HG03135 (cell line): Measurements from ENCODE around the gene LAGE3.

Experiments used
- ATAC-seq: cut with Tn5 transposase; IDR thresholded peaks from one replicate; pipeline ENCODE4 v1.9.1; 2021; ENCODE audit warnings: mild to moderate bottlenecking, moderate library complexity; ENCODE audit not compliant: unreplicated experiment

The LAGE3 gene

DNA sequence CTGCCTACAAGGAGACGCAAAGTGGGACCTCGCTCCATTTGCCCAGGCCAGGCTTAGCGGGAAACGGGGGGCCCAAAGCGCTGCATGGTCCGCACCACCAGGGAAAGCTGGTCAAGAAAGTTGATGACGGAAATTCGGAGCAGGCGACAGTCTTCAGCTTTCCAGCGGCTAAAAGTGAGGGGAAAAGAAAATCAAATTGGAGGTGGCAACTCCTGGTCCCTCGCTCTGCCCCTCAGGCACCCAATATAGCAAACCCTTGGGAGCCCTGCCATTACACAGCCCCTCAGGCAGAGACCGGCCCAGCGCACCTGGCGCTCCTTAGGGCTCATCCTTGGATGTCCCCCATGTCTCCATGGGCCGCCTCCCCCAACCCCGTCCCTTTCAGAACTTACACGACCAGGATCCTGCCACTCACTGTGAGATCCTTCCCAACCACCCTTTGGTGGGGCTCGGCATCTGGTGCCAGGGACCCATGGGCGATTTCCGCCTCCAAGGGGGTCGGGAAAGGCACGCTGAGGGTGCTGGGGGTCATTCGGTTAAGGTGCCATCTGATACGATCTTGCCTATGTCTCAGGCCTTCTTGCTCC is 1.1 kb downstream of the LAGE3 start:
- ATAC-seq, result peak; percentile 4

GRCh38 chrX:154476821-154477220 is 2.3 kb downstream of the LAGE3 start:
- no peak for ATAC-seq

GRCh38 chrX:154473683-154474082 is 5.4 kb downstream of the LAGE3 start:
- no peak for ATAC-seq

- ATAC-seq, result no peak
These were observed 6.1 kb downstream of the LAGE3 start for GRCh38 chrX:154472685-154473632.

- no peak for ATAC-seq
These were observed 7.0 kb downstream of the LAGE3 start for GRCh38 chrX:154471839-154472684.

DNA sequence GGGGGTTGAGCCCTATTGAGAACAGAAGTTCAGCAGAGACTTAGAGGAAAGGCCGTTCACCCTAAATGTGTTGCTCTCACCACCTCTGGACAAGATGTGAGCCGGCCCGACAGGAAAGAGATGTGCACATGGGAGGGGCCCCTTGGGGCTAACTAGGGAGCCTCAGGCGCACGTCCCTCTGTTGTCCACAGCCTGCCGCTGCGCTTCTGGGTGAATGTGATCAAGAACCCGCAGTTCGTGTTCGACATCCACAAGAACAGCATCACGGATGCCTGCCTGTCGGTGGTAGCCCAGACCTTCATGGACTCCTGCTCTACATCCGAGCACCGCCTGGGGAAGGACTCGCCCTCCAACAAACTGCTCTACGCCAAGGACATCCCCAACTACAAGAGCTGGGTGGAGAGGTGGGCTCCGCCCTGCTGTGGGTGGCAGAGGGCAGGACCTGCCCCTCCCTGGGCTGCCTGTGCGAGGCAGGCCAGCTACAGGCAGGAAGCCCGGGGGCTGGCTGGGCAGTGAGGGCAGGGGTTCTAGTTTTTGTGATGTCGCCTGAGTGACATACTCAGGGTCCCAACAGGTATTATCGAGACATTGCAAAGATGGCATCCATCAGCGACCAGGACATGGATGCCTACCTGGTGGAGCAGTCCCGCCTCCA is 8.0 kb downstream of the LAGE3 start:
- ATAC-seq, result no peak

- no peak for ATAC-seq
These were observed 8.6 kb downstream of the LAGE3 start for GRCh38 chrX:154470434-154470833.

DNA sequence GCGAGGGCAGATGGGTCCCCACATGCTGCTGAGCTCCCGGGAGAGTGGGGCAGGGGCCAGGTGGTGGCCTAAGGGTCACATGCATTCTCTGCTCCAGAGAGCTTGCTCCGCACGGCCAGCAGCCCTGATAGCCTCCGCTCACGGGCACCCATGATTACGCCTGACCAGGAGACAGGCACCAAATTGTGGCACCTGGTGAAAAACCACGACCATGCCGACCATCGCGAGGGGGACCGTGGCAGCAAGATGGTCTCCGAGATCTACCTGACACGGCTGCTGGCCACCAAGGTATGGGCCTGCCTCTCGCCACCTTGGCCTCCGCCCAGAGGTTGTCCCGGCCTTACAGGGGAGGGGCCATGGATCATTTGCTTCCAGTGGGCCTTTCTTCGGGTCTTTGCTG is 9.2 kb downstream of the LAGE3 start:
- no peak for ATAC-seq

GRCh38 chrX:154469114-154469513 is 10.0 kb downstream of the LAGE3 start:
- ATAC-seq, result no peak

DNA sequence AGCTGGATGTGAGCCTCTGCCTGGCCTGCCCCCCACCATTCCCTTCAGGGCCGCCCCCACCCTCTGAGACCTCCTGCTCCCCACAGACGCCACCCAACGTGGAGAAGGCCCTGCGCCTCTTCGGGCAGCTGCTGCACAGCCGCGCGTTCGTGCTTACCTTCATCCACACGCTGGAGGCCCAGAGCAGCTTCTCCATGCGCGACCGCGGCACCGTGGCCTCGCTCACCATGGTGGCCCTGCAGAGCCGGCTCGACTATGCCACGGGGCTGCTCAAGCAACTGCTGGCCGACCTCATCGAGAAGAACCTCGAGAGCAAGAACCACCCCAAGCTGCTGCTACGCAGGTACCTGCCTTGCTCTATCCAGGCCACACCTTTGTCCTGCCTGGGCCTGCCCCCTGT is 10.9 kb downstream of the LAGE3 start:
- ATAC-seq, result no peak

GRCh38 chrX:154467556-154467955 is 11.5 kb downstream of the LAGE3 start:
- no peak for ATAC-seq

GRCh38 chrX:154466907-154467306 is 12.2 kb downstream of the LAGE3 start:
- ATAC-seq, result no peak

DNA sequence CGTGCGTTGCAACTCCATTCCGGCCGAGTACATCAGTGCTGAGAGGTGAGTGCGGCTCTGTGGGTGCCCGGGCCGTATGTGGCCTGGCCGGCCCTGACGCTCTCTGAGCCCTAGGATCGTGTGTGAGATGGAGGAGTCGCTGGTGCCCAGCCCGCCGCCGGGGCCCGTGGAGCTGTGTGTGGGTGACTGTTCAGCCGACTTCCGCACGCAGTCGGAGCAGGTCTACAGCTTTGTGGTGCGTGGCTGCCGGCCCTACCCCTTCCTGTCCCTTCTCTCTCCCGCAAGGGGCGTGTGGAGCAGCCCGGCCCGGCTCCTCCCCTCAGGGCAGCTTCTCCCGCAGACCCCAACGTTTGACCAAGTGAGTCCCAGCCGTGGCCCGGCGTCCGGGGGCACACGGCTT is 13.0 kb downstream of the LAGE3 start:
- ATAC-seq, result no peak

DNA sequence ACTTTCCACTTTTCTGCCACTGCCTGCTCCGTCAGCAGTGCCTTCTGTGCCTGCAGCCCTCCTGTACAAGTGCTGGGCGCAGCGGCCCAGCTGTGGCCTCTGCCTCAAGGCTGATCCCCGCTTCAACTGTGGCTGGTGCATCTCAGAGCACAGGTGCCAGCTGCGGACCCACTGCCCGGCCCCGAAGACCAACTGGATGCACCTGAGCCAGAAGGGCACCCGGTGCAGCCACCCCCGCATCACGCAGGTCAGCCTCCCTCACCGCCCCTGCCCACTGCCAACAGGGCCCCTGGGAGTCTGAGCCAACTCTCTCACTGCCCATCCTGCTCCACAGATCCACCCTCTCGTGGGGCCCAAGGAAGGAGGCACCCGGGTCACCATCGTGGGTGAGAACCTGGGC is 13.5 kb downstream of the LAGE3 start:
- no peak for ATAC-seq

DNA sequence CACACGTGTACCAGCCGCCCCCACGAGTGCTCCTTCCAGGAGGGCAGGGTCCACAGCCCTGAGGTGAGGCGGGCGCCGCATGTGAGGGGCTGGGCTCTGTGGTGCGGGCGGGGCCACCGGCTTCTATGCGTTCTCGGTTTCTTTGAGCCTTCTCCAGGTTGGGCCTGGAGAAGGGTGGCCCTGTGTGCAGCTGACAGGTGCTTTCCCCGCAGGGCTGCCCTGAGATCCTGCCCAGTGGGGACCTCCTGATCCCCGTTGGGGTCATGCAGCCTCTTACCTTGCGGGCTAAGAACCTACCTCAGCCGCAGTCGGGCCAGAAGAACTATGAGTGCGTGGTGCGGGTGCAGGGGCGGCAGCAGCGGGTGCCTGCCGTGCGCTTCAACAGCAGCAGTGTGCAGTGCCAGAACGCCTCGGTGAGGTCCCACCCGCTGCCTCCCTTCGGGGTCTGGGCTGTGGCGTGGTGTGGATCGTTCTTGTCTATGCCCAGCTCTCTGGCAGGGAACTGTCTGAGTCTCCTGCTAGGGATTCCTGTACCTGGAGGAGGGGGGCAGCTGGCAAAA is 14.2 kb downstream of the LAGE3 start:
- ATAC-seq, result no peak

DNA sequence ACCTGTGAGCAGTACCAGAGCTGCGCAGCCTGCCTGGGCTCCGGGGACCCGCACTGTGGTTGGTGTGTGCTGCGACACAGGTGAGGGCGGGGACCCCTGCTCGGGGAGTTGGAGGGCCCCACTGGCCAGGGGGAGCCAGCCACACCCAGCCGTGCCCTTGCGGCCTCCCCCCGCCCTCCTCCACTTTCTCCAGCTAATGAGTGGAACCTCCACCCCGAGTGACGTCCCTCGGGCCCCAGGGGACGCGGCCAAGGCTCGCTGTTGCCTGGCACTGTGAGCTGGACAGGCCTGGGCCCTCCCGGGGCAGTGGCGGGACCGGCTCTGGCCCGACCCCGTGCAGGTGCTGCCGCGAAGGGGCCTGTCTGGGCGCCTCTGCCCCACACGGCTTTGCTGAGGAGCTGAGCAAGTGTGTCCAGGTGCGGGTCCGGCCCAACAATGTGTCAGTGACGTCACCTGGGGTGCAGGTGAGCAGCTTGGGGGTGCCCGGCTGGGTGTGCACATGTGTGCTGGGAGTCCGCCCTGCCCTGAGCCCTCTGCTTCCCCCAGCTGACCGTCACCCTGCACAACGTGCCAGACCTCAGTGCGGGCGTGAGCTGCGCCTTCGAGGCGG is 15.4 kb downstream of the LAGE3 start:
- ATAC-seq, result no peak

- no peak for ATAC-seq
These were observed 16.7 kb downstream of the LAGE3 start for GRCh38 chrX:154462396-154462795.

DNA sequence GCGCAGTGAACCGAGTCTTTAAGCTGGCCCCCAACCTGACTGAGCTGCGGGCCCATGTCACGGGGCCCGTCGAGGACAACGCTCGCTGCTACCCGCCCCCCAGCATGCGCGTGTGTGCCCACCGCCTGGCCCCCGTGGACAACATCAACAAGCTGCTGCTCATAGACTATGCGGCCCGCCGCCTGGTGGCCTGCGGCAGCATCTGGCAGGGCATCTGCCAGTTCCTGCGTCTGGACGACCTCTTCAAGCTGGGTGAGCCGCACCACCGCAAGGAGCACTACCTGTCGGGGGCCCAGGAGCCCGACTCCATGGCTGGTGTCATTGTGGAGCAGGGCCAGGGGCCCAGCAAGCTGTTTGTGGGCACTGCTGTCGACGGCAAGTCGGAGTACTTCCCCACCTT is 18.8 kb downstream of the LAGE3 start:
- ATAC-seq, result no peak

- ATAC-seq, result no peak
These were observed 19.2 kb downstream of the LAGE3 start for GRCh38 chrX:154459832-154460231.
